GM19240 (cell line): Measurements from ENCODE around the gene IZUMO2.

Experiments used
- DNase-seq: peaks from one replicate; pipeline ENCODE4 v3.0.0; 2011; ENCODE audit warnings: low spot score; ENCODE audit not compliant: insufficient read length

IZUMO2 gene

DNA sequence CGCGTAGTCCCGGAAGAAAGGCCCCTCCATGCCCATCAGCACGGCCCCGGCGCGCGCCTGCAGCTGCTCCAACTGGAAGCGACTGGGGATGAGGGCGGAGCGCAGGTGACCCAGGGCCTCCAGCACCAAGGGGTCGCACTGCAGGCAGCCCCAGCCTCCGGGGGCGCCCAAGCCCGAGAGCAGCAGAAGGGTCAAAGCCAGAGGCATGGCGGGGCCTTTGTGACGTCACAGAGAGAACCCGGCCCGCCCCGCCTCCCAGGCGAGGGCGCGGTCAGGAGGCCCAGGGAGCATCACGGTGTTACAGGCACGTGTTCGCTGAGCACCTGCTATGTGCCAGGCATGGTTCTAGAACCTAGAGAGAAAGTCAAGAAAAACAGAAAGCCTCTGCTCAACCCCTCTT, at the start of gene IZUMO2:
TSS of gene IZUMO2 (minus strand) at position 294 of the 400 bp plus-strand sequence. CDS start at position 207, 87 bp downstream.
- DNase-seq: no peak

DNA sequence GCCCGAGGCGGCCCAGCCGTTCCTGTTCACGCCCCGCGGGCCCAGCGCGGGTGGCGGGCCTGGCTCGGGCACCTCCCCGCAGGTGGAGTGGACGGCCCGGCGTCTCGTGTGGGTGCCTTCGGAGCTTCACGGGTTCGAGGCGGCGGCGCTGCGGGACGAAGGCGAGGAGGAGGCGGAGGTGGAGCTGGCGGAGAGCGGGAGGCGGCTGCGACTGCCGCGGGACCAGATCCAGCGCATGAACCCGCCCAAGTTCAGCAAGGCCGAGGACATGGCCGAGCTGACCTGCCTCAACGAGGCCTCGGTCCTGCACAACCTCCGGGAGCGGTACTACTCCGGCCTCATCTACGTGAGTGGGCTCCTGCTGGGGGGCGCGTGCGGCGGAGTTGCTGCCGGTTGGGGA, 47.3 kb upstream of the IZUMO2 start:
- no peak for DNase-seq

DNA sequence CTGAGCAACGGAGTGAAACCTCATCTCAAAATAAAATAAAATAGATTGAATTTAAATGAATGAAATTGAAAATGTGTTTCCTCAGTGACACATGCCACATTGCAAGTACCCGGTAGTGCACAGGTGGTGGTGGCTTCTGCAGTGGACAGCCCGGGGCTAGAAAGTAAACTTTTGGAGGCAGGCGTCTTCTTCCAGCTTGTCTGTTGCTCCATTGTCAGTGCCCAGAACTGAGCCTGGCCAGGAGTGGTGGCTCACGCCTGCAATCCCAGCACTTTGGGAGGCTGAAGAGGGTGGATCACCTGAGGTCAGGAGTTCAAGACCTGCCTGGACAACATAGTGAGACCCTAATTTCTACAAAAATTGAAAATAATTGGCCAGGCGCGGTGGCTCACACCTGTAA, 46.0 kb upstream of the IZUMO2 start:
- DNase-seq: no peak

DNA sequence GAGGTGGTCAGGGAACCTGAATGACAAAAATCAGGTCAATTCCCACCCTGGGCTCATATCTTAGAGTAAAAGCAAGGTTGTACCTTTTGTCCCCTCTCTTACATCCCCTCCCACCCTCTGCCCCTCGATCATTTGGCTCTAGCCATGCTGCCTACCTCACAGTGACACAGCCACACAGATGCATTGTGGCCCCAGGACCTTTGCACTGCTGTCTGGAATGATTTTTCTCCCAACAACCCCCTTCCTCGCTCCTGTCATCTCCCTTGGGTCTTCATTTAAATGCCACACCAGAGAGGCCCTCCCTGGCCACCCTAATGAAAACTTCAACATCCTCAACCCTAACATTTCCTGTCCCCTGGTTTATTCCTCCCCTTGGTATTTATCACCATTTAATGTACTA, 44.6 kb upstream of the IZUMO2 start:
- no peak for DNase-seq

DNA sequence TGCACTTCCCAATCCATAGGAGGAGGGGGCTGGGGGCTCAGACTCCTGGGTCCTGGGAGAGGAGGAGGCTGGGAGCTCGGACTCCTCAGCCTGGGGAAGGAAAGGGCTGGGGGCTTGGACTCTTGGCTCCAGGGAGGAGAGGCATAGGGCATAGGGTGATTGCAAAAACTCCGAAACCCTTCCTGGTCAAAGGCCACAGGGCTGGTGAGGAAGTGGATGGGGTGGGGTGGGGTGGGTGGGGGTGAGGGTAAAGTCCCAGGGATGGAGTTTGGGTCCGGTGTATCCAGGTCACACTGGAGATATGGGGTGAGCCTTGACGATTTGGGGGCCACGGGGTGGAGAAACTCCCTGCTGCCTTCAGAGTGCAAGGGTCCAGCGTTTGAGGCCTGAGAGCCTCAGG, 43.1 kb upstream of the IZUMO2 start:
- DNase-seq: no peak

DNA sequence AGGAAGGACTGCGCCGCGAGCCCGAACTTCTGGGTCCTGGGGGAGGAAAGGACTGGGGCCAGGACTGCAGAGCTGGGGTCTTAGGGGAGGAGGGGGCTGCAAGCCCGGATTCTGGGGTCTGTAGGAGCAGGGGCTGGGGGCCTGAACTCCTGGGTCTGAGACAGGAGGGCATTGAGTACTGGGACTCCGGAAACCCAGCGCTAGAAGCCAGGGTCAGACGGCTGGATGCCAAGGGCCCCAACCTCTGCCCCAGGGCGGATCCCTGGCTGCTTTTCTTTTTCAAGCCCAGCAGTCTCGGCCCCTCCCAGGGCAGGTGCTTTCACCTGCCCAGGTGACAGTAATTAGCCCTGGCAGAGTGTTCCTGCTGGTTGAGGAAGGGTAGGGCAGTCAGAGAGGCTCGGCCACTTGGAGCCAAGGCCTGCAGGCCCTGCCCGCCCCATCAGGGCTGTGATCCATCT, 42.6 kb upstream of the IZUMO2 start:
- DNase-seq: no peak

DNA sequence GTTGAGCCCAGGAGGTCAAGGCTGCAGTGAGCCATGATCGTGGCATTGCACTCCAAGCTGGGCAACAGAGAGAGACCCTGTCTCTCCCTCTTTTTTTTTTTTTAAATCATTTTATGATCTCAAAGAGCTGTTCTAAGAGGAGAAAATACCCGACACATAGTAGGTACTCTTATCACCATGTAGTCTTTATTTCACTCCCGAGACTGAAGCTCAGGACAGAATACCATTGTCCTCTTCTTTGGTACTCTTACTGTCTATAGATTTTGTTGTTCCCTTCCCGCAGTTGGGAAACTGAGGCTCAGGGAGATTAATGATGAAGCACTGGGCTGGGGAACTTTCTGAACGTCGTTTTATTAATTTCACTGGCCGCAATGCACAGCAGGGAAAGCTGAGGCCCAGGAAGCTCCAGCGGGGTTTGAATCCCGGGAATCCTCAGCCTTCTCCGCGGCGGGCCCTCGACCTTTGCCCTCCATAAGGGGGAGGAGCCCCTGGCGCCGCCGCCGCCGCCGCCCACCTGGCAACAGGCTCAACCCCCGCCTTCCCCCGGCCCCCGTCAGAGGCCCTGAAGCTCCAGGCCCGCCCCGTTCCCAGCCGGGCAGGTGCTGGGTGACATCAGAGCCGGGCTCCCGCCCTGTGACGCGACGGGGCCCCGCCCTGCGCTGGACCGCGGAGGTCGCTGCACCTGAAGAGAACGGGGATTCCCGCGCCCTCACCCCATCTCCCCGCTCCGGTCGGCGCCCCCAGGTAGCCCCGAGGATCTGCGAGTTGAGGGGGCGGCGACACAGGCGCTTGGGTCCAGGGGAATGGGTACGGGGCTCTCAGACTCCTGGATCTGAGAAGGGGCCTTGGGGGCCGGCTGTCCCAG, 42.0 kb upstream of the IZUMO2 start:
- DNase-seq: no peak

DNA sequence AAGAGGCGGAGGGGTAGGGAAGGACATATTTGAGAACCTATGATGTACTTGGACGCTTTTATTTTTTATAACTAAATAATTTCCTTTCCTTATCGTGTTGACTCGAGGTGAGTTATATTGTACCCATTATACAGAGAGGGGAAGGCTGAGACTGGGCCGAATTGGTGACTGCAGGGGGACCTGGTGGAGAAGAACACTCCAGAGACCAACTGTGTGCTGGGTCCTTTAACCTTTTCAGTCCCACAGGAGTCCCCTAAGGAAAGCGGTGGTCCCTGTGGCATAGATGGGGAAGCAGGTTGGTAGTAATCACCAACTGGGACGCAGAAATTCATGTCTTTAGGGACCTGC, 41.0 kb upstream of the IZUMO2 start:
- DNase-seq: no peak

DNA sequence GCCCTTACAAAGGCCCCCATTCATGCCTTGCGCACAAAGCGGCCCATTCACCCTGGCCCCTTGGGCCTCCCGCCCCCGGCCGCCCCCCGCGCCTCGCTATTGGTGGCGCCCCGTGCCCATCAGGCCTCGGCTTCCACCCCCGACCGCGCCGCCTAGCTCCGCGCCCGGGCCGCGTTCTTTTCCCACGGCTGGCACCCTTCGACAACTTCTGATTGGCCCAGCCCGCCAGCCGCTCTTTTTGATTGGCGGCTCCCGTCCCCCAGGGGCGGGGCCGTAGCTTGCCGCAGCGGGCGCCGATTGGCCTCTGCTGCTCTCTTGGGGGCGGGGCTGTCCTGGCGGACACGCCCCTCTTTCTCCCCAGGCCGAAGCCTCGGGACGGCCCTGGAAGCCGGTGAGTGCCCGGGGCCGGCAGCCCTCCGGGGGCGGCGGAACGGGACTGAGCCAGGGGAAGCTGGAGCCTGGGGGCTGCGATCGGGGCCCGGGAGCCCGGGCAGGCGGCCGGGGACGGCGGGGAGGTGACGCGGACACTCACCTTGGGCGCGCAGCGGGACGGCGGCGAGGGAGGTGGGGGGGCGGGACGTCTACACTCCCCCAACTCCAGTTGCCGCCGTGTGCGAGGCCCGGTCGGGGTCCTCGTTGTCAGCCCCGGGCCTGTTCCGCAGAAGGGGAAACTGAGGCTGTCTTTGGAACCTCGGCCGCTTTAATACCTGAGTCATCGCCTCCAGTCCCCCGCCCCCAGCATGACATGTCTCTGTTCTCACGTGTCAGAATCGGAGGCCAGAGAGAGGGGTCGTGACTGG, 40.4 kb upstream of the IZUMO2 start, which contains the start of gene MYH14:
TSS of gene MYH14 (plus strand) at position 342 of the 800 bp plus-strand sequence. CDS start 6,744 bp downstream, outside the sequence.
- no peak for DNase-seq

DNA sequence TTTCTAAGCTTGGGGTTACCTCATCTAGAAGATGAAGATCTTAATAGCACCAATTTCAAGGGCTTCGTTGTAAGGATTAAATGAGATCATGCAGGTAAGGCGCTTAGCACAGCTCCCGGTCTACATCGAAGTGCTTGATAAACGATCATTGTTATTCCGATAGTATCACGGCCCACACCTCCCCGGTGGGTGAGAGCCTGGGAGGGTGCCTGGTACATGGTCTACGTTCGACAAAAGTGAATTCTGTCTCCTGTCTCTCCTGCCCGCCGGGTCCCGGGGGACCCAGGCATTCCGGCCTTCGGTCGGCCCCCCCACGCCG, 39.8 kb upstream of the IZUMO2 start:
- no peak for DNase-seq

DNA sequence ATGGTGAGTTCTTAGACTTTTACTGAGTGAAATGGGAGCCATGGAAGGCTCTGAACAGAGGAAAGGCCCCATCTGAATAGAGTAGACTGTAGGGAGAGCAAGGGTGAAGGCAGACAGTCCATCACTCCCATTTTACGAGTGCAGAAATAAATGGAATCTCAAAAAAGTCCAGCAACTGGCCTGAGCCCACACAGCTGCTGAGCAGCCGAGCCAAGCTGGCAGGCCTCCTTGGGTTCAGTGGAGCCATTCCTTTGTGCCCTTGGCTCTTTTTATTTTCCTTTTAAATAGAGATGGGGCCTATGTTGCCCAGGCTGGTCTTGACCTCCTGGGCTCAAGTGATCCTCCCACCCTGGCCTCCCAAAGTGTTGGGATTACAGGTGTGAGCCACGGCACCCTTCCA, 39.3 kb upstream of the IZUMO2 start:
- DNase-seq: no peak

DNA sequence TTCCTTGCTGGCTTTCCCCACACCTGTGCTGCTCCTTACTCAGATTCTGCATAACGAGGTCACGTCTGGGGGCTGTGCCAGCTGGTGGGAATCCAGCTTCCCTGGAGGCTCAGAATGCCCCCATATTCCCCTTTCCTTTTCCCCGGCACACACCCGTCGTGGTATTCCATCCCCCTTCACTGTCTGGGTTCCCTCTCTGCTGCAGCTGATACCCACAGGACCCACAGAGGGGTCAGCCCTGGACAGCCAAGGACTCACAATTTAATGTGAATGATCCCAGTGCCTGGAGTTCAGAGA, 36.1 kb upstream of the IZUMO2 start:
- no peak for DNase-seq

DNA sequence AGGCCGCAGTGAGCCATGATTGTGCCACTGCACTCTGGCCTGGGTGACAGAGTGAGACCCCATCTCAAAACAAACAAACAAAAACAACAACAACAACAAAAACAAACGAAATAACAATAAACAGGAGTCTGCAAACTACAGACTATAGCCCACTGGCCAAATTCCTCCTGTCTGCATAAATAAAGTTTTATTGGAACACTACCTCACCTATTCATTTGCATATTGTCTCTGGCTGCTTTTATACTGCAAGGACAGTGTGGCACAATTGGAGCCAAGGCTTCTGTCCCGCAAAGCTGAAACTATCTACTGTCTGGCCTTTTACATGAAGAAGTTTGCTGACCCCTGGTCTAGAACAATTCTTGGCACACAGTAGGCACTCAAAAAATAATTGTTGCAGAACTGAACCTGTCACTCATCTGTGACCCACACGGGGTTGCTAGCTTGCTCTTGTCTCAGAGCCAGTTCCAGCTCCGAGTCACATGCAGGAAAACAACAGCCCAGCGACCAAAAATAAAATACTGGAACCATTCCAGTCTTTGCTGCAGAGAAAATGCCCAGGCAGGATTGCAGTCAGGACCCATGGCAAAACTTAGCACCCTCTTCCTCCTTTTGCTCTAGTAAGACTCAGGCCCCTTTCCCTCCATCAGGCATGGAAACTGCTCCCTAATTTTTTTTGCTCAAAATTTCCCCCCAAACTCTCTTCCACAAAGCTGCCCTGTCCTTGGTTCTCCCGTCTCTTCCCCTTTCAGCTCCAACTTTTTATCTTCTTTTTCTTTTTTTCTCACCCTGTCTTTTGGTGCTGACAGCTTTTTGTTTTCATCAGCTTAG, 35.6 kb upstream of the IZUMO2 start:
- no peak for DNase-seq

DNA sequence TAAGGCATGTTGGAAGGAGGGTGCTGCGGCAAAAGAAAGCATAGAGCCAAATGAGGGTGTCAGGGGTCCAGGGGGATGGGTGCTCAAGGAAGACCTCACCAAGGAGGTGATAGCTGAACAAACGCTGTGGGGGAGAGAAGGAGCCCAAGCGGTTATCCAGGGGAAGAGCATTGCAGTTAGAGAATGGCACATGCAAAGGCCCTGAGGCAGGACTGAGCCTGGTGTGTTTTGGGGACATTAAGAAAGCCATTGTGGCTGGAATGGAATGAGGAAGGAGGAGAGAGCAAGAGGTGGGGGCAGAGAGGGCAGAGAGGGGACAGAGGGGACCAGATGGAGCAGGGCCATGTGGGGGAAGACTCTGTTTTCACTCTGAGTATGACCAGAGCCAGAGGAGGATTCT, 34.3 kb upstream of the IZUMO2 start:
- no peak for DNase-seq

DNA sequence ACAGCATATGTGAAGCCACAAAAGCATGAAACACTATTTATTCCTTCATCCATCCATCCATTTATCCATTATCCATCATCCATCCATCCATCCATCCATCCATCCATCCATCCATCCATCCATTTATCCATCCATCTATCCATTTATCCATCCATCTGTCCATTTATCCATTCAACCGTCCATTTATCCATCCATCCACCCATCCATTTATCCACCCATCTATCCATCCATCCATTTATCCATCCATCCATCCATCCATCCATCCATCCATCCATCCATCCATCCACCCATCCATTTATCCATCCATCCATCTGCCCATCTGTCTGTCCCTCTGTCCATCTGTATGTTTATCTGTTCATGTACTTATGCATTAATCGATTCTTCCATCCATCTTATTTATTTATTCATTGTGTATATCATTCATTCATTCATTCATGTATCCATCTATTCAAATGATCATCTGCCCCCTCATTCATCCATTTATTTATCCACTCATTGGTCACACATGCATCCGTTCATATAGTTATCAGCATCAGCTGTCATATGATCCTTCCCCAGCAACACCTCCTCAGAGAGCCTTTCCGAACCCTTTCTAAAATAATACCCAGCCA, 33.3 kb upstream of the IZUMO2 start:
- DNase-seq: no peak

DNA sequence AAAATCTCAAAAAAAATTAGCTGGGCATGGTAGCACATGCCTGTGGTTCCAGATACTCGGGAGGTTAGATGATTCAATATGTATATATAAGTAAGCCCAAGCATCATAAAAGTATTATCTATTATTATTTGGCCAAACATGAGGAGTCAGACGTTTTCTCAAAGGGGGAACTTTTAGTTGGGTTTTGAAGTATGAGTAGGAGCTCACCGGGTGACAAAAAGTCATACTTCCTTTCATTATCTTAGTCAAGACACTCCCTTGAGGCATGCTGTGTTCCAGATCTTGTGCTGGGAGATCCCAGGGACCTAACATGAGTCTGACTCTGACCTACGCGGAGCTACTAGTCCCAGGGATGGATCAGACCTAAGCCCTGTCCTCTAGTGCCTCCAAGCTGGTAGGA, 32.1 kb upstream of the IZUMO2 start:
- DNase-seq: no peak

DNA sequence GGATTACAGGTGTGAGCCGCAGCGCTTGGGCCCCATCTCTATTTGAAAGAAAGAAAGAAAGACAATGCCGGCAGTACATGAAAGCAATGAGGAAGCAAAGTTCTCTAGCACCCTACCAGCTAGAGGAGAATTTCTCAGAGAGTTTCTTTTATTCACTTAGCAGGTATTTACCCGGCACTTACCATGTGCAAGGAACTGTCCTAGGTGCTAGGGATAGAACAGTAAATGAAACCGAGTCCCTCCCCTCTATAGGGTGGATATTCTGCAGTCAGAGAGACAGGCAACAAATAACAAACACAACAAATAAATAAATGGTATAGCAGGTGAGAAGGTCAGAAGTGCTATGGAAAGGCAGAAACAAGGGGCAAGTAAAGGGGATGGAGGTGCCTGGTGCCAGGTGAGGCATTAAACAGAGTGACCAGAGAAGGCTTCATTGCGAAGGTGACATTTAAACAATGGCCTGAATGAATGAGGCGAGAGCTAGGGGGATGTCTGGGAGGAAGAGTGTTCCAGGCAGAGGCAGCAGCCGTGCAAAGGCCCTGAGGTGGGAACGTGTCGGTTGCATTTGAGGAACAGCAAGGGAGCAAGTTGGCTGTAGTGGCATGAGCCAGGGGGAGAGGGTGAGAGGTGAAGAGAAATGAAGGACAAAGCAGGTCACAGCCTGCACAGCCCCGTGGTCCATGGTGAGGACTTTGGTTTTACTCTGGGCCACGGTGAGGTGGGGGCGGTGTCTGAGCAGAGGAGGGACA, 29.6 kb upstream of the IZUMO2 start:
- DNase-seq: no peak

DNA sequence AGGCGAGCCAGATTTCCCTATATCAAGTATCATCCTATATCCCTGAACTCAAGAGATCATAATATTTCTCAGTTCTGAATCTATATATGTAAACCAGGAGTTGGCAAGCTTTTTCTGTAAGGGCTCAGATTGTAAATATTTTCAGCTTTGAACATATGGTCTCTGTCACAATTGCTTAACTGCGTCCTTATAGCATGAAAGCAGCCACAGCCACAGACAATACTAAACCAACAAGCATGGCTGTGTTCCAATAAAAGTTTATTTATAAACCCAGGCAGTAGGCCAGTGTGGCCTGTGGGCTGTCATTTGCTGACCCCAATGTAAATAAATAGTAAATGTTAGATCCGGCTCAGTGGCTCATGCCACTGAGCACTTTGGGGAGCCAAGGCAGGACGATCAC, 28.1 kb upstream of the IZUMO2 start:
- no peak for DNase-seq

DNA sequence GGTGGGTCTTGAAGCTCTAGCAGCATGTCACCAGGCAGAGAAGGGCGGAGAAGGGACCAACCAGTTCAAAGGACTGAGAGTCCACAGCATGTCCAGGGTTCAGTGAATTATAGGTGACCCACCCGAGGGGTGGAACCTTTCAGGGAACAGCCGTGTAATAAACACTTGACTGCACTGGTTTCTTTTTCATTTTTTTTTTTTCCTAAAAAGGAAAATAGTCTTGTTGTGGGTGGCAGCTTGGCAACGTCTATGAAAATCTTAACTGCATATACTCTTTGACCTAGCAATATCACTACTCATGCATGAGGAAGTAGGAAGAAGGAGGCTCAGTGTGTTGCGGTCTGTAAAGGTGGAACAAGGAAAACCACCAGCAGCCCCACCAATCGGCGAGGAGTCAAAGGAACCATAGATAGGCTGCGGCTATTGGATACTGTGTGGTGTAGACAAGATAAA, 27.4 kb upstream of the IZUMO2 start:
- DNase-seq: no peak

DNA sequence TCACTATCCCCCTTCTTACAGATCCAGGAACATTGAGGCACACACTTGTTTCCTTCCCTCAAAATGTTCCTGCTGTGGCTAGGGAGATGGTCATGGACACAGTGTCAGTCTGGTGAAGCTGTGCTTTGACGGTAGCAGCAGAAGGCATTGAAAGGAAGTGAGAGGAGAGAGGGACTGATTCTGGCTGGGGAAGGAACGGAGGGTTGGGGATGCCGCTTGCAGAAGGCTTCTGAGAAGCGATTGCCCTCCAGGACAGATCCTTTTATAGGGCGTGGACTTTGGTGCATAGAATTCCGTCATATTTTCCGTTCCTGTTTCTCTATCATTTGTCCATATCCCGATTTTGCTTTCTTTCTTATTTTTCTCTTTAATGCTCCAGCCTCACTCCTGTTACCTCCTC, 26.2 kb upstream of the IZUMO2 start:
- DNase-seq: no peak

DNA sequence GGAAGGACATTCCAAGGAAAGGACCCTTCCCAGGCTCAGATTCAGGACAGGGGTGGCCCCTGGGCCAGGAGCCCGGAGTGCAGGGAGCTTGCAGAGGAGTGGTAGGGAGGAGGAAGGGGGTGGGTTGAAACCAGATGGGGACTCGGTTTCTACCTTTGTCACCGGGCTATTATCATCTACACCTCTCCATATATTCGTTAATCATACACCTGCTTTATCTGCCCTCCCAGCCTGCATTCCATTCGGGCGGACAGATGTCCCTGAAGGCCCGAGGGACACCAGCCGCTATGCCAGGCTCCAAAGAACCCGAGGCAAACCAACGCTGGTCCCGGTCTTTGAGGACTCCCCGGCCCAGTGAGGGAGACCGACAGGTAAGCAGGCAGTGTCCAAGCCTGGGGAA, 24.9 kb upstream of the IZUMO2 start:
- no peak for DNase-seq
